Measurements from ENCODE around the gene TFB2M. TPM values are rescaled to one million over a fixed set of nuclear protein-coding genes. Genes with fewer than 3 reads are reported as not detected.

TFB2M gene
- total RNA-seq, 1 donor from 2014 or later: 6.5 TPM

DNA sequence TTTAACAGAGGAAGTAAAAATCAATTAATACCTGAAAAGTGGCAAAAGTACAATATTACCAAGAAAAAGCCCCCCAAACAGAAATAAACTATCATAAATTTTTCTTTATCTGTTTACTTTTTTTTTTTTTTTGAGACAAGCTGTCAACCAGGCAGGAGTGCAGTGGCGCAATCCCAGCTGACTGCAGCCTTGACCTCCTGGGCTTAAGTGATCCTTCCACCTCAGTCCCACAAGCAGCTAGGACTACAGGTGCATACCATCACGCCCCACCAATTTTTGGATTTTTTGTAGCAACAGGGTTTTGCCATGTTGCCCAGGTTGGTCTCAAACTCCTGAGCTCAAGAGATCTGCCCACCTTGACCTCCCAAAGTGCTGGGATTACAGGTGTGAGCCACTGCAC, 8.0 kb downstream of the TFB2M start:
- Mint-ChIP-seq H3K27ac (ENCODE audit: unreplicated experiment) (no peak overlapping the region), H3K9me3 (ENCODE audit: unreplicated experiment) (no peaks in the 10 kb centered on the region), H3K36me3 (ENCODE audit: unreplicated experiment) (no peaks in the 10 kb centered on the region), H3K4me3 (ENCODE audit: unreplicated experiment) (no peak overlapping the region), H3K4me1 (ENCODE audit: low read depth, unreplicated experiment) (no peaks in the 10 kb centered on the region), H3K27me3 (ENCODE audit: unreplicated experiment) (no peaks in the 10 kb centered on the region)
- no peak for TF ChIP-seq CTCF (IDR thresholded peaks at IDR 0.05; ENCODE audit: partially characterized antibody, unreplicated experiment)
- no peak for DNase-seq

- H3K36me3 Mint-ChIP-seq (ENCODE audit: unreplicated experiment): no peaks in the 10 kb centered on the region
These were observed 11.9 kb downstream of the TFB2M start for GRCh38 chr1:246554201-246554600.

GRCh38 chr1:246552110-246552509, 14.0 kb downstream of the TFB2M start:
- H3K27me3 Mint-ChIP-seq (ENCODE audit: unreplicated experiment): no peaks in the 10 kb centered on the region
- no peak for DNase-seq
- H3K4me3 Mint-ChIP-seq (ENCODE audit: unreplicated experiment): no peak overlapping the region
- H3K27ac Mint-ChIP-seq (ENCODE audit: unreplicated experiment): no peak overlapping the region
- H3K4me1 Mint-ChIP-seq (ENCODE audit: low read depth, unreplicated experiment): no peaks in the 10 kb centered on the region
- no peak for TF ChIP-seq CTCF (IDR thresholded peaks at IDR 0.05; ENCODE audit: partially characterized antibody, unreplicated experiment)
- no peaks in the 10 kb centered on the region for H3K9me3 Mint-ChIP-seq (ENCODE audit: unreplicated experiment)
- no peaks in the 10 kb centered on the region for H3K36me3 Mint-ChIP-seq (ENCODE audit: unreplicated experiment)

More at GRCh38 chr1:246554201-246554600, 11.9 kb downstream of the TFB2M start:
- Mint-ChIP-seq H3K4me3 (ENCODE audit: unreplicated experiment) (no peak overlapping the region), H3K4me1 (ENCODE audit: low read depth, unreplicated experiment) (no peaks in the 10 kb centered on the region), H3K27me3 (ENCODE audit: unreplicated experiment) (no peaks in the 10 kb centered on the region), H3K27ac (ENCODE audit: unreplicated experiment) (no peak overlapping the region), H3K9me3 (ENCODE audit: unreplicated experiment) (no peaks in the 10 kb centered on the region)
- no peak for TF ChIP-seq CTCF (IDR thresholded peaks at IDR 0.05; ENCODE audit: partially characterized antibody, unreplicated experiment)
- DNase-seq: no peak

DNA sequence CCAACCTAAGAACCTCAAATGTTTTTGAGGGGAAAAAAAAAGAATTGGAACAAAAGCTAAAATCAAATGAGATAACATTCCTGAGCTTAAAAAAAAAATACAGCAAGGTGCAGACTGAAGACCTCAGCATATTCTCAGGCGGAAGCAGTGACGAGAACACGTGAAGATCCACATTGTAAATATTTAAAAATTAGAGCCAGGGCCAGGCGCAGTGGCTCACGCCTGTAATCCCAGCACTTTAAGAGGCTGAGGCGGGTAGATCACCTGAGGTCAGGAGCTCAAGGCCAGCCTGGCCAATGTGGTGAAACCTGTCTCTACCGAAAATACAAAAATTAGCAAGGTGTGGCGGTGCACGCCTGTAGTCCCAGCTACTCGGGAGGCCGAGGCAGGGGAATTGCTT, 15.7 kb downstream of the TFB2M start:
- DNase-seq: no peak
- TF ChIP-seq CTCF (IDR thresholded peaks at IDR 0.05; ENCODE audit: partially characterized antibody, unreplicated experiment): no peak
- Mint-ChIP-seq H3K9me3 (ENCODE audit: unreplicated experiment) (no peaks in the 10 kb centered on the region), H3K27ac (ENCODE audit: unreplicated experiment) (no peak overlapping the region), H3K27me3 (ENCODE audit: unreplicated experiment) (no peaks in the 10 kb centered on the region), H3K4me1 (ENCODE audit: low read depth, unreplicated experiment) (no peaks in the 10 kb centered on the region), H3K4me3 (ENCODE audit: unreplicated experiment) (no peak overlapping the region), H3K36me3 (ENCODE audit: unreplicated experiment) (no peaks in the 10 kb centered on the region)

DNA sequence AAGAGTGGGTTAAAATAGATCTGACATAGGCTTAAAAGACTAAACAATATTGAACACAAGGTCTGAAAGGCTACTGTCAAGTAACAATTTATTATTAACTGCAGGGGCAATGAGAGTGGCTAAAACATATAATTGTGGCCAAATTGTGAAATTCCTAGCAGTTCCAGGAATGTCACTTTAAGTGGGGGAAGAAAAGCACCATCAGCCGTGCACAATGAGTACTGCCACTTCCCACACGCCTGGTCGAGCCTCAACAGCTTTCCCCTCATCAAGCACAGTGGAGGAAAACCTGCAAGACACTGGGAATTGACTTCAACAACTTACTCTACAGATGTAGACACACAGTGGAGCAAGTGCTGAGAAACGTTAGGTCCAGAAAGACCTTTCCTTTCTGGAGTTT, 16.4 kb downstream of the TFB2M start:
- Mint-ChIP-seq H3K27me3 (ENCODE audit: unreplicated experiment) (no peaks in the 10 kb centered on the region), H3K4me1 (ENCODE audit: low read depth, unreplicated experiment) (no peaks in the 10 kb centered on the region), H3K9me3 (ENCODE audit: unreplicated experiment) (no peaks in the 10 kb centered on the region), H3K36me3 (ENCODE audit: unreplicated experiment) (no peaks in the 10 kb centered on the region), H3K27ac (ENCODE audit: unreplicated experiment) (no peak overlapping the region), H3K4me3 (ENCODE audit: unreplicated experiment) (no peak overlapping the region)
- DNase-seq: no peak
- no peak for TF ChIP-seq CTCF (IDR thresholded peaks at IDR 0.05; ENCODE audit: partially characterized antibody, unreplicated experiment)
